Trophoblast cell (in vitro differentiated cells and primary cell): Measurements from ENCODE around the gene CALCOCO1.

Experiments used
- DNase-seq, 2 donors: peaks; one replicate each; pipeline ENCODE4 v3.0.0-alpha.2; 2016
- H2AFZ ChIP-seq: 2 replicates; pipeline ENCODE4 v1.6.1; 2013; ENCODE audit warnings: low read length, moderate library complexity, mild to moderate bottlenecking; ENCODE audit not compliant: insufficient read depth, poor library complexity
- H2AK5ac ChIP-seq: 2 replicates; pipeline ENCODE4 v1.6.1; 2013; ENCODE audit warnings: mild to moderate bottlenecking, low read length
- H2BK120ac ChIP-seq: 2 replicates; pipeline ENCODE4 v1.6.1; 2013; ENCODE audit warnings: low read length, mild to moderate bottlenecking, moderate library complexity; ENCODE audit not compliant: insufficient read depth, poor library complexity
- H2BK12ac ChIP-seq: 2 replicates; pipeline ENCODE4 v1.6.1; 2013; ENCODE audit warnings: mild to moderate bottlenecking, low read length, moderate library complexity
- H2BK5ac ChIP-seq: 2 replicates; pipeline ENCODE4 v1.6.1; 2013; ENCODE audit warnings: low read length, low read depth, moderate library complexity, mild to moderate bottlenecking; ENCODE audit not compliant: poor library complexity
- H3K14ac ChIP-seq: 2 replicates; pipeline ENCODE4 v1.6.1; 2013; ENCODE audit warnings: mild to moderate bottlenecking, low read length
- H3K18ac ChIP-seq: 2 replicates; pipeline ENCODE4 v1.6.1; 2013; ENCODE audit warnings: mild to moderate bottlenecking, low read length
- H3K23ac ChIP-seq: 2 replicates; pipeline ENCODE4 v1.6.1; 2013; ENCODE audit warnings: low read length
- H3K27ac ChIP-seq: 2 replicates; pipeline ENCODE4 v1.5.1; 2013; ENCODE audit warnings: low read depth, mild to moderate bottlenecking, inconsistent platforms, low read length, moderate library complexity
- H3K27me3 ChIP-seq: 2 replicates; pipeline ENCODE4 v1.6.1; 2013; ENCODE audit warnings: inconsistent platforms, mild to moderate bottlenecking, low read length, moderate library complexity; ENCODE audit not compliant: insufficient read depth
- H3K36me3 ChIP-seq, 2 experiments: 1 replicate in 1 of 2; 2 replicates in 1 of 2; pipeline ENCODE4 v1.6.1; 2013; ENCODE audit warnings: low read length in 2 of 2, mild to moderate bottlenecking in 2 of 2, moderate library complexity in 1 of 2; ENCODE audit not compliant: insufficient read depth in 2 of 2, control insufficient read depth in 1 of 2
- H3K4ac ChIP-seq: 2 replicates; pipeline ENCODE4 v1.6.1; 2013; ENCODE audit warnings: low read depth, mild to moderate bottlenecking, low read length, moderate library complexity
- H3K4me1 ChIP-seq, 2 experiments: 1 replicate in 1 of 2; 2 replicates in 1 of 2; pipeline ENCODE4 v1.6.1; 2013; ENCODE audit warnings: low read length in 2 of 2, mild to moderate bottlenecking in 2 of 2, moderate library complexity in 1 of 2; ENCODE audit not compliant: insufficient read depth in 2 of 2, control insufficient read depth in 1 of 2
- H3K4me2 ChIP-seq: 2 replicates; pipeline ENCODE4 v1.6.1; 2013; ENCODE audit warnings: inconsistent platforms, mild to moderate bottlenecking, low read length, moderate library complexity
- H3K4me3 ChIP-seq: 2 replicates; pipeline ENCODE4 v1.5.1; 2013; ENCODE audit warnings: mild to moderate bottlenecking, low read depth, low read length, inconsistent platforms
- H3K79me1 ChIP-seq: one replicate; pipeline ENCODE4 v1.6.1; 2013; ENCODE audit warnings: low read length
- H3K79me2 ChIP-seq: 2 replicates; pipeline ENCODE4 v1.6.1; 2013; ENCODE audit warnings: low read length, mild to moderate bottlenecking; ENCODE audit not compliant: control insufficient read depth, insufficient read depth, poor library complexity
- H3K9ac ChIP-seq: 2 replicates; pipeline ENCODE4 v1.6.1; 2013; ENCODE audit warnings: mild to moderate bottlenecking, low read length
- H3K9me3 ChIP-seq: 2 replicates; pipeline ENCODE4 v1.6.1; 2013; ENCODE audit warnings: low read depth, mild to moderate bottlenecking, control low read depth, inconsistent platforms, low read length; ENCODE audit not compliant: insufficient read depth
- H4K12ac ChIP-seq: 2 replicates; pipeline ENCODE4 v1.6.1; 2013; ENCODE audit warnings: low read depth, mild to moderate bottlenecking, low read length, moderate library complexity
- H4K8ac ChIP-seq: 2 replicates; pipeline ENCODE4 v1.6.1; 2013; ENCODE audit warnings: low read depth, mild to moderate bottlenecking, low read length, moderate library complexity
- H4K91ac ChIP-seq: one replicate; pipeline ENCODE4 v1.6.1; 2013; ENCODE audit warnings: low read depth, mild to moderate bottlenecking, low read length, moderate library complexity
- WGBS: extraction: QIAGEN DNeasy Blood & Tissue Kit; methylation state at CpG from one replicate; pipeline ENCODE4 v1.1.7; 2013; ENCODE audit warnings: missing lambda C conversion rate; ENCODE audit not compliant: insufficient read length, insufficient coverage; ENCODE audit errors: extremely low coverage; 5-methylcytosine and 5-hydroxymethylcytosine counted together

Gene CALCOCO1

DNA sequence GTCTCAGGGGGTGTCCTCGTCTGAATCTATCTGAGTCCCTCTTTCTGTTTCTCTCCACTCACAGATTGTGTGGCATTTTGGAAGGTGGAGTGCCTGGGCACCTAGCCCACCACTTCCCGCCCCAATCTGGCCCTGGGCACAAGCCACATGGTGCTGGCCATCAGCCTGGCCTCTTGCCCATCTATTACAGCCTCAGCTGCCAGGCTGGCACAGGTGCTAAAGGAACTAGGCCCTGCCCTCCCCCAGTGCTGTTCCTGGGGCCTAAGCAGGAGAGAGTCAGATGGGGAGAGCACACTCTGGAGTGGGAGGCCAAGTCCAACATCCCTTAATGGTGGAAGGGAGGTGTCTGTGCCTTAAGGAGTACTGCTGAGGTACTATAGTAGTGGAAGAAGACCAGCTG is 8.3 kb upstream of the CALCOCO1 start:
- DNase-seq = no peak
- Histone ChIP-seq H3K14ac (no peak overlapping the region), H3K4me2 (no peak overlapping the region), H3K36me3 (no peaks in the 10 kb centered on the region), H4K8ac (no peak overlapping the region), H3K27me3 (peaks cover 43% of the 10 kb centered on the region), H2BK120ac (no peak overlapping the region), H3K27ac (no peak overlapping the region), H3K18ac (no peak overlapping the region), H3K23ac (no peak overlapping the region), H3K9me3 (peaks cover 6% of the 10 kb centered on the region), H3K4me3 (no peak overlapping the region), H3K4me1 (peaks cover 3 to 8% of the 10 kb centered on the region in 2 experiments), H3K9ac (no peak overlapping the region), H3K79me1 (no peaks in the 10 kb centered on the region), H2AK5ac (no peak overlapping the region), H2BK12ac (no peak overlapping the region), H2AFZ (no peak overlapping the region), H3K4ac (no peak overlapping the region), H3K79me2 (no peaks in the 10 kb centered on the region), H4K12ac (no peak overlapping the region), H4K91ac (no peak overlapping the region), H2BK5ac (no peak overlapping the region)
- no CpG with 5 or more reads among the region's 2 CpGs for WGBS

DNA sequence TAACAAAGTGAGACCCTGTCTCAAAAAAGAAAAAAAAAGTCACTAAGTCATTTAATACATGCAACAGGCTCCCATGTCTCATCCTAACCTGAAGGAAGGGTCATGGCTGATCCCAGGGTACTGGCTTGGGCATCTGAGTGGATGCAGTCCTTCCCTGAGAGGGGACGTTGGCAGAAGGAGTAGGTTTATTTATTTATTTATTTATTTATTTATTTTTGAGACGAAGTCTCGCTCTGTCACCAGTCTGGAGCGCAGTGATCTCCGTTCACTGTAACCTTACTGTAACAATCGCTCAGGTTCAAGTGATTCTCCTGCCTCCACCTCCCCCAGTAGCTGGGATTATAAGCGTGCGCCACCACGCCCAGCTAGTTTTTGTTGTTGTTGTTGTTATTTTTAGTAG is 7.2 kb upstream of the CALCOCO1 start:
- Histone ChIP-seq H3K36me3 (no peaks in the 10 kb centered on the region), H2BK12ac (no peak overlapping the region), H3K18ac (no peak overlapping the region), H2BK120ac (no peak overlapping the region), H4K12ac (no peak overlapping the region), H3K4ac (no peak overlapping the region), H3K9ac (no peak overlapping the region), H2AK5ac (no peak overlapping the region), H3K4me1 (peaks cover 3 to 8% of the 10 kb centered on the region in 2 experiments), H3K14ac (no peak overlapping the region), H3K27ac (no peak overlapping the region), H3K23ac (no peak overlapping the region), H4K8ac (no peak overlapping the region), H3K79me2 (no peaks in the 10 kb centered on the region), H3K9me3 (peaks cover 6% of the 10 kb centered on the region), H3K27me3 (peaks cover 34% of the 10 kb centered on the region), H4K91ac (no peak overlapping the region), H2BK5ac (no peak overlapping the region), H3K79me1 (no peaks in the 10 kb centered on the region), H3K4me2 (no peak overlapping the region), H3K4me3 (no peak overlapping the region), H2AFZ (no peak overlapping the region)
- DNase-seq = no peak
- no CpG with 5 or more reads among the region's 9 CpGs for WGBS

DNA sequence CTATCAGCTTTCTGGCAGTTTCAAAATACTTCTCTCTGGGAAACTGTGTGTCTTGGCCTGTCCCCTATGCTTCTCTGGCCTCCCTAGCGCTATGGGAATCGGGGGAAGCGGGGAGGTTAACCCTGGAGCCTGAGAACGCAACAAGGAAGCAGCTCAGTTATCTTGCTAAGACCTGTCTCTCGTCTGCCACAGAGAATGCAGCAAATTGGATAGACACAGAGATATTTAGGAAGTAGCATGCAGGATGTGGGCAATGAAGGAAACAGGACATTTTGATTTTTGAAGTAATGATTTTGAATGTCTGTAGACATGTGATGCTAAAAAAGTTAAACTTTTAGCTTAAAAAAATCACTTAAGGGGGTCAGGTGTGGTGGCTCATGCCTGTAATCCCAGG is 6.6 kb upstream of the CALCOCO1 start:
- H2BK12ac ChIP-seq = no peak overlapping the region
- no peak overlapping the region for H4K8ac ChIP-seq
- no peak overlapping the region for H3K4me2 ChIP-seq
- H3K4me1 ChIP-seq = peaks cover 3 to 6% of the 10 kb centered on the region in 2 experiments
- no peaks in the 10 kb centered on the region for H3K36me3 ChIP-seq
- no peak for DNase-seq
- no peaks in the 10 kb centered on the region for H3K79me1 ChIP-seq
- no peak overlapping the region for H2BK5ac ChIP-seq
- no CpG with 5 or more reads among the region's 5 CpGs for WGBS
- H4K12ac ChIP-seq = no peak overlapping the region
- H2BK120ac ChIP-seq = no peak overlapping the region
- H3K27me3 ChIP-seq = peaks cover 28% of the 10 kb centered on the region
- peaks cover 6% of the 10 kb centered on the region for H3K9me3 ChIP-seq
- no peak overlapping the region for H4K91ac ChIP-seq
- no peak overlapping the region for H3K4me3 ChIP-seq
- no peak overlapping the region for H3K18ac ChIP-seq
- no peaks in the 10 kb centered on the region for H3K79me2 ChIP-seq
- H3K14ac ChIP-seq = no peak overlapping the region
- H3K9ac ChIP-seq = no peak overlapping the region
- H3K4ac ChIP-seq = no peak overlapping the region
- no peak overlapping the region for H3K27ac ChIP-seq
- no peak overlapping the region for H3K23ac ChIP-seq
- no peak overlapping the region for H2AK5ac ChIP-seq
- H2AFZ ChIP-seq = no peak overlapping the region

DNA sequence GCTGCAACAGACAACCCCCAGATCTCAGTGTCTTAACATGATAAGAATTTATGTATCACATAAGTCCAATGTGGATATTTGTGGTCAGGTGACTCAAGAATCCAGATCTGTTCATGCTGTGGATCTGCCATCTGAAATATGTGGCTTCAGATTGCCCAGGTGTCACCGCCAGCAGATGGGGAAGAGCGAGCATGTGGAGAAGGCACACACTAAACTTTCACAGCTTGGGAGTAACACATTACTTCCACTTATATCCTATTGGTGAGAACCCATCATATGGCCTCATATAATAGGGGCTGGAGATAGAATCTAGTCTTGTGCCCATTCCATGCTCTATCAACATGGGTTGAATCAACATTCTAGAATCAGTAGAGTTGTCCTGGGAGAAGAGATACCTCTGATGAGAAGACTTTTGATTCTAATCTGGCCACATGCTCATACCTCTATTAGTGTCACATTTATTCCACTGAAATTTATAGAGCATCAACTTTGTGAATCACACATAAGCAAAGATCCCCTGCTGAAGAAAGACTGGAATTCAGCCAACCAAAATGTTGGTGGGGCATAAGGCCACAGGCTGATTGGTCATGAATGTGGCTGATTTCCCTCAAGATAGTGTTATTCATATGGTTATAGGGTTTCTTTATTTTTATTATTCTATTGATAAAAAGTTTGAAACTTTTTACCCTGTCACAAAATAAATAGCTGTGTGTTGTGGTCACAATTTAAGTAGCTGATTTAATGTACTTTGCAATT is 6.0 kb upstream of the CALCOCO1 start:
- Histone ChIP-seq H3K4me3 (no peak overlapping the region), H3K27ac (no peak overlapping the region), H3K36me3 (no peaks in the 10 kb centered on the region), H4K91ac (no peak overlapping the region), H4K12ac (no peak overlapping the region), H3K9ac (no peak overlapping the region), H2AFZ (no peak overlapping the region), H2BK5ac (no peak overlapping the region), H2AK5ac (no peak overlapping the region), H3K18ac (no peak overlapping the region), H3K9me3 (peaks cover 6% of the 10 kb centered on the region), H3K79me2 (no peaks in the 10 kb centered on the region), H3K14ac (no peak overlapping the region), H3K4me1 (peaks cover under 1% of the 10 kb centered on the region in 2 experiments), H2BK120ac (no peak overlapping the region), H3K4ac (no peak overlapping the region), H3K23ac (no peak overlapping the region), H2BK12ac (no peak overlapping the region), H4K8ac (no peak overlapping the region), H3K27me3 (peaks cover 22% of the 10 kb centered on the region), H3K4me2 (no peak overlapping the region), H3K79me1 (no peaks in the 10 kb centered on the region)
- DNase-seq = peak; percentile 36 to 50
- no CpG with 5 or more reads among the region's 2 CpGs for WGBS
